HFF-Myc (cell line): ENCODE data around the gene HSFY1.
"Not testable (repeated sequence)": the region's sequence is repeated elsewhere in the genome, so short reads cannot be mapped to it uniquely, and the experiment has no call there.

Experiments used
- DNase-seq: peaks from one replicate; pipeline ENCODE4 v3.0.0-alpha.2; 2011; ENCODE audit warnings: low read depth; ENCODE audit errors: extremely low read depth
- H3K4me3 ChIP-seq: replicated peaks from 2 replicates; pipeline ENCODE4 v1.5.1; 2011; ENCODE audit warnings: low read depth, mild to moderate bottlenecking, control low read depth, low read length

HSFY1 gene, protein sequence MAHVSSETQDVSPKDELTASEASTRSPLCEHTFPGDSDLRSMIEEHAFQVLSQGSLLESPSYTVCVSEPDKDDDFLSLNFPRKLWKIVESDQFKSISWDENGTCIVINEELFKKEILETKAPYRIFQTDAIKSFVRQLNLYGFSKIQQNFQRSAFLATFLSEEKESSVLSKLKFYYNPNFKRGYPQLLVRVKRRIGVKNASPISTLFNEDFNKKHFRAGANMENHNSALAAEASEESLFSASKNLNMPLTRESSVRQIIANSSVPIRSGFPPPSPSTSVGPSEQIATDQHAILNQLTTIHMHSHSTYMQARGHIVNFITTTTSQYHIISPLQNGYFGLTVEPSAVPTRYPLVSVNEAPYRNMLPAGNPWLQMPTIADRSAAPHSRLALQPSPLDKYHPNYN

DNA sequence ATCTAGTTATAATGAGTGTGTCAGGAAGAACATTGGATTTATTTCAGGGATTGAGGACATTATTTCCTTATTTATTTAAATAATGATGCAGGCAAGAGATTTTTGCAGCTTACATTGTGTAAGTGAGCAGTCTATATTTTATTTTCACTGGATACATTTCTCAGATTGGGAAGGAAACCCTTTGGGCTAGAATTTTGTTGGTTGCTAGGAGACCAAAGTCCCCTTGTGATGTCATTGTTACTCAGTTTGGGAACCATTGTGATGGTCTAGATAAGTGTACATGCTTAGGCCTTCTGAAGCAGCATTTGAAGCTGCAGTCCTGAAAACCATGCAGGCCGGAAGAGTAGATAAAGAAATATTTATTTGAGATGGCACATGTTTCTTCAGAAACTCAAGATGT, at the start of gene HSFY1:
HSFY1 (plus strand) TSS at position 301 of the 400 bp plus-strand sequence; CDS start at position 369, 68 bp downstream.
- DNase-seq, H3K4me3 ChIP-seq: not testable (repeated sequence)

DNA sequence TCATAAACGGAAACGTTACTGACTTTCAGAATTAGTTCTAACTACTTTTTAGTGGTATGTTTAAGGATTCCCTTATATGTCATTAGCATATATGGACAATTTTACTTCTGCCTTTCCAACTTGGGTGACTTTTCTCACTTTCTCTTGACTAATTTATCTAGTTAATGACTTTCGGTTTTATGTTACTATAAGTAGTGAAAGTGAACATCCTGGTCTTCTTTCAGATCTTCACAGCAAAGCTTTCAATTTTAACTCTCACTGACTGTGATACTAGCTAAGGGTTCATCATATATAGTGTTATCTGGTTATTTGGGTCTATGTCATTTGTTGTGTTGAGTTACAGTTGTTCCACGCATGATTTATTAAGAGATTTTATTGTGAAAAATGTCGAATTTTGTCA, 42.3 kb upstream of the HSFY1 start:
- DNase-seq, H3K4me3 ChIP-seq: not testable (repeated sequence)

DNA sequence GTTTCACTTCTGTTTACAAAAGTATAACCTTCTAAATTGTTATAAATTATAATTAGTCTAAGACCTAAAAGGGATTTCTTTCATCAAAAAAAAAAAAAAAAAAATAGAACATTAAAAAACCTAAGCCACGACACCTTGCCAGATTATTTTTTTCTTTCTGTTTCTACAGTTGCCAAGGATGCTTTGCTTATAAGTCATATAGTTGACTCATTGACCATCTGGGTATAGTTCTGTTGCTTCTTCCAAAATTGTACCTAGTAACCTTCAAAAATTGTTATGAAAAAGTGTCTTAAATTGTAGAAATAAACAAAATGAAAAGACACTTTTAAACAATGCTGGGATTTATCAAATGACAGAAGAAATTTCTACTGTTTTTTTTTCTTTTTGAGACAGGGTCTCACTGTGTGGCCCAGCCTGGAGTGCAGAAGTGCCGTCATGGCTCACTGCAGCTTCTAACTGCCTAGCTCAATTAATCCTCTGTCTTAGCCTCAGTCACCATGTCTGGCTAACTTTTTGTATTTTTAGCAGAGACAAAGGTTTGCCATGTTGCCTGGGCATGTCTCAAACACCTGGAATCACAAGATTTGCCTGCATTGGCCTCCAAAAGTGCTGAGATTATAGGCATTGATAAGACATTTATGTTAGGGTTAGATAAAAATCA, 15.4 kb upstream of the HSFY1 start:
- not testable (repeated sequence) for DNase-seq, H3K4me3 ChIP-seq

DNA sequence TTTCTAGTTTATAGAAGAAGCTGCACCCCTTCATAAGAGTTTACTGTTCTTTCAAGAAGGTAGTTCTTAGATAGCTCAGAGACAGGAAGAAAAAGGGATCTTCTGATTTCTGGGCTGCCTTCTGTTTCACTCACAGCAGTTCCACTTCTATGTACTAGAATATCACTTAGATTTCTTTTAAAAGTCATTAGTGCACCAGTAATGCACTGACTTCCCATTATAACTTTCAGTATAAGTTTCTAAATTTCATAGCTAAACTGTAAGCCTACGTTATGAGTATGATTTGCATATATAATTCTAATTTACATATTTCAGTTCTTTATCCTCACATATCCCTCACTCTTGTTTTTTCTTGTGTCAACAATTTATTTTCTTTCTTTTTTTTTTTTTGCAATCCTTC, 7.6 kb upstream of the HSFY1 start:
- DNase-seq, result not testable (repeated sequence)

DNA sequence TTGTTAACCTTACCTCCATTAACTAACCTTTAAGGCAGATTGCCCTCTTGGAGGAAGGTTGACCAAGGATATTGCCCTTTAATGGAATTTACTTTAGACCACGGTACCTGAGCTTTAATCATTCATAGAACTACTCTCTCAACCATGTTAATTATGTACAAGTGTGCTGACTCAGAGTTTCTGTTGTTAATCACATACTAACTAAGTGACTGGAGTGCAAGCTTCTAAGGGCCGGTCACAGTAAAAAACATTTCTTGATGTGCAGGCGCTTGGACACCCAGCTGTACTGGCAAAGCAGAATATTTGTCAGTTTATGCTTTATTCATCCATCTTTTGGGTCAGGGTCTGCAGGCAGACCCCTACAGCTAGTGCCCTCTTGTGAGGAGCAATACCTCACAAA, 6.6 kb downstream of the HSFY1 start:
- H3K4me3 ChIP-seq, DNase-seq: not testable (repeated sequence)

More for the DNA sequence above, 7.6 kb upstream of the HSFY1 start:
- not testable (repeated sequence) for H3K4me3 ChIP-seq

DNA sequence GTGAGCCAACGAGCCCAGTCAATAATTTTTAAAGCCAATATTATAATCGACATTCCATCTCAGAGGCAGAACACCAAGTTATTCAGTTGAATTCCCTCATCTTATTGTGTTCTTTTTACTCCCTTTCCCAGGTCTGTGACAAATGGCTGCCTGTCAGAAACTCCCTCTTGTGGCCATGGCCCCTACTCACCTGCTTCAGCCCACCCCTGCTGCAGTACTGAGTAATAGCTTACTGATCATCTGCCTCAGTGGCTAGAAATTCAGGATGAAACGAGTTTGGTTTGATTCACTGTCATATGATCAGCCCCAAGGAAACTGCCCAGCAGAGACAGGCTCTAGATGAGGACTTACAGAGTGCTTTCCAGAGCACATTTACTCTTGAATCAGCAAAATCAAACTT, 19.4 kb downstream of the HSFY1 start:
- DNase-seq, H3K4me3 ChIP-seq: not testable (repeated sequence)
